NCI-H2196 treated with DMSO at 0.1 percent for 48 hours (cell line): ENCODE results near the gene SLK.

Experiments used
- DNase-seq: peaks from one replicate; lab custom pipeline; 2025; ENCODE audit not compliant: unreplicated experiment; lab: John Stamatoyannopoulos, UW

SLK gene

GRCh38 chr10:104049504-104050250 is 82.7 kb downstream of the SLK start:
- DNase-seq, result no peak

- DNase-seq, result no peak
These were observed 85.5 kb downstream of the SLK start for GRCh38 chr10:104052431-104052830.

- no peak for DNase-seq
These were observed 86.3 kb downstream of the SLK start for GRCh38 chr10:104053201-104053600.

GRCh38 chr10:104054430-104054829 is 87.5 kb downstream of the SLK start:
- no peak for DNase-seq

DNA sequence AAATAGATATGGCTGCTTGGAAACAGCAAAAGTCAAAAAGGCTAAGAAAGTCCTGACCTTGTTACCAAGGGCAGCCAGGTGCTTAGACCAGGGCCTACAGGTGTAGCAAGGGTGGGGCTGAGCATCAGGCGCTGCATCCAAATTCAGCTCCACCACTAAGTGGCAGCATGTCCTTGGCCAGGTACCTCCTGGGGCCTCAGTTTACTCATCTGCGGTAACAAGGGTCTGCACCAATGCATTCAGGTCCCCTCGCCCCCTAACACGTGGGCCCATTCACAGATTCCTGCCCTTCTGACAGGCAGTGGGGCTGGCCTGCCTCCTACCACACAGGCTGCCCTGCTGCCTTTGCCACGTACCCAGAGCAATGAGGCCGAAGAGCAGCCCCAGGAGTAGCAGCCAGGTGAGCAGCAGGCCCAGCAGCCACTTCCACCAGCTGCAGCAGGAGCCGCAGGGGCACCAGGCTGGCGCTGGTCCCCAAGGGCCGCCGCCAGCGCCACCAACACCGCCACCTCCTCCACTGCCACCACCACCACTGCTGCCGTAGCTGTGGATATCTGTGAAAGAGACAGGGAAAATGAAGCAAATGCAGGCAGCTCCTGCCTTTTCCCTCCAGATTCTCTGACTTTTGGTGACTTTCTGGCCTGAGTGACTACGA is 89.8 kb downstream of the SLK start:
- DNase-seq, result no peak

GRCh38 chr10:104057717-104058116 is 90.8 kb downstream of the SLK start:
- no peak for DNase-seq

- no peak for DNase-seq
These were observed 92.4 kb downstream of the SLK start for GRCh38 chr10:104059364-104059763.

DNA sequence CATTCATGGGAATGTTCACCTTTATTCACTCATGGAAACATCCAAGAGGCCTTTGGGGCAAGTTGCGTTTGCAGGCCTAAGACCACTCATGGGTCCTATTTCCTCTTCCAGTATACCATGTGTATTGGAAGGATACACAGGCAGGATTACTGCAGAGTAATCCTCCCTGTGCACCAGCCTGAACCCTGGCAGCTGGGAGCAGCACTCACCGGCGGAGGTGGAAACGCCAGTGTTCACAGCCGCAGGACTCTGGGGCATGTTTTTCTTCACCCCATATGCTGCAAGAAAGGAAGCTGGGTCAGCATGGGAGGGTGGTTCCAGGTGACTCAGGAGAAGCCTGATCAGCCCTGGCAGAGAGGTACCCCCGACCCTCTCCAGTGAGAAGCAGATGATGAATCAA is 94.3 kb downstream of the SLK start:
- DNase-seq, result no peak

DNA sequence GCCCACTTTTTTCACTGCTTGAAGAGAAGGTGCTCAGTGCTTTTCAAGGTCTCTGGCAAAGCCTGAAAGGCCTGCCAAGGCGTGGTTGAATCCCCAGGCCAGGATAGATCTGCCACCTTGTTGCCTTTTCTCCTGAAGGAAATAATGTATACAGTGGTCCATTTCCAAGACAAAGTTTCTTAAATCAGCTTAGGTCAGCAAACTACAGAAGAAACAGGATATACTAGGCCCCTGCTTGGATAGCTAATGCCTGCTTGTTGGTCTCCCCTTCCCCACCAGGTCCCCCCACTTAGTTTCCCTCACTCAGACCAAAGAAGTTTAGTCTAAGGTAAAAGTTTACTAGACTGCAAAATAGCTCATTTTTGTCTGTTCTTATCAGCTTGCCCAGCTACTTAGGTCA is 98.8 kb downstream of the SLK start:
- DNase-seq, result no peak

GRCh38 chr10:104066945-104067344 is 100.0 kb downstream of the SLK start:
- no peak for DNase-seq

DNA sequence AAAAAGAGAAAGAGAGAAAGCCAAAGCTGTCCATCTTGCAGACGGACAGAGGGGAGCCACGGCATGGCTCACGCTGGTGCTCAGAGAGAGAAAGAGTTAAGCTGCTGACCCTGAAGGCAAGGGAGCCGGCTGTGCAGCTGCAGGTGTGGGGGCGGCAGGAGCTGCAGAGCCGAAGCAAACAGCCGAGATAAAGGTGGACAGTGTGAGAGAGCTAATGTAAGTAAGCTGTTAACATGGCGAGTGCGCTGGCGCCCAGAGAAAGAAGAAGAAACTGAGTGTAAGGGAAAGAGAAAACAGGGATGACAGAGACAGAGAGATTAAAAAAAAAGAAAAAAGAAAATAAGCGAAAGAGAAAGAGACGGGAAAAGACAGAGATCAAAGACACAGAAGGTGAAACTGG is 100.6 kb downstream of the SLK start:
- DNase-seq, result no peak

DNA sequence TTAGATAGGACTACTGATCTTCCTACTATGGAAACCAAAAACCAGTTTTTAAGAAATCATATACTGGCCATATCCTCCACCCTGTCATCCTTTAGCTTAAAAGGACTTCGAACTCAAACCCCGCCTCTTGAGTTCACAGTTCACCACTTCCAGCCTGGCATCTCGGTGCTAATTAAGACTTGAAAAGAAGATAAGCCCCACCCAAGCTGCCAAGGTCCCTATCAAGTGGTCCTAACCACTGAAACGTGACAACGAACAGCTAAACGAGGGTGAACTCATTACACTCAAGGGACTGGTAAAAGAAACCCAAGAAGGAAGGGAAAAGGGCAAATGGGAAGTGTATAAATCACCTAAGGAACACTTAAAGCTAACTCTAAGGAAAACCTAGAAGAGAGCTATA is 102.7 kb downstream of the SLK start:
- DNase-seq, result no peak

DNA sequence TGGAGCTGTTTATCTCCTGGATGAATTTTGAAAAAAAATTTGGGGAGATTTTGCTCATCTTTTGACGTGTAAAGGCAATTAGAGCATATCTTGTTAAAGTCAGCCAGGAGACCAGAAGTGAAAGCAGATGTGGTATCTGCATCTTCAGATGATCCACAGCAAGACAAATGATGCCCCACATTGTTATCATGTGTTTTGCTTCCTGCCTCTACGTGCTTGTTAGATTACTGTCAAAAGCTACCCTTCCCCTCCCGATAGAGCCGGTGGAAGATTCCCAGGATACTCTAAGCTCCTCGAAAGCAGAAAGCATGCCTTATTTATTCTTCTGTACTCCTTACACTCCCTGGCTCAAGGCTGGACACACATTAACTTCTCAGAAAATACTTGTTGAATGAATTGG is 105.8 kb downstream of the SLK start:
- no peak for DNase-seq

DNA sequence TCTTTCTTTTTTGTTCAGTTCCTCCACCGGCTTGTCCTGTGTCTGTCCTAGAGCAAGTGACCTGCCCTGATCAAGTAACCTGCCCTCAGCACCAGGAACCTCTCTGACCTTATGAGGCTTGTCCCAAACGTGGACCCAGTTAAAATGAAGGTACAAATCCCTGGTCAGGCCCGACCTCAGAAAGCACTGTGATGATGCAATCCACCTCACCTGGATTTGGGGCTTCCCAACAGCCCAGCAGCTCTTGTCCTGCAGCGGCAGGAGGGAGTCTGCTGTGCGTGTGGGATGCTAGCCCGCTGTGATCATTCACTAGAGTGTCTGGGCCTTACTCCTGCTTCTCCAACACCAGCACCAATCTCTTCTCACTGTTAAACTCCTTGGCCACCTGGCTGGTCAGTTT is 107.6 kb downstream of the SLK start:
- DNase-seq, result no peak

GRCh38 chr10:104076743-104077160 is 109.8 kb downstream of the SLK start:
- peak; percentile 9 for DNase-seq

- DNase-seq, result no peak
These were observed 110.3 kb downstream of the SLK start for GRCh38 chr10:104077247-104077646.

DNA sequence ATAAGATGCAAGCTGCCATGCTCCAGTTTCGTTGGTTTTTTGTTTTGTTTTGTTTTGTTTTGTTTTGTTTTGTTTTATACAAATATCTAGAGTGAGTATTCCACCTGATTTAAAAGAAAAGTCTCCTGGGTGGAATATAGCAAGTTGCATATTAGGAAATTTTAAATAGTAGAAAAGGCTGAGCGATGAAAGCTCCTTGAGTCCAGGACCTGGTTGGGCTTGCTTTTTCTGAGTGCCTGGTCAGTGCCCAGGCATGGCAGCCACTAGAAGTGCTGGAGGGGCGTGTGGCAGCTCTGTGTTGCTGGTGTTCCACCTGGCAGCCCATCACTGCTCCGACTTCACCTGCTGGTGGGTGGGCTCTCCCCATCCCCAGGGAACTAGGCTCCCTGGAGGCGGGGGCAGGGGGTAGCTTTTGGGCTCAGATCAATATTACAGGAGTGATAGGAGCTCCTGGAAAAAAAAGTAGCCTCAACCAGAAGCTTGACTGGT is 110.8 kb downstream of the SLK start:
- DNase-seq, result no peak
